Endodermal cell (in vitro differentiated cells): ENCODE results near the gene ADSS1. TPM values are rescaled to one million over a fixed set of nuclear protein-coding genes. Genes with fewer than 3 reads are reported as not detected.

Experiments
- DNase-seq: peaks from one replicate; pipeline ENCODE4 v3.0.0-alpha.2; 2017
- H3K27ac ChIP-seq: 2 replicates; pipeline ENCODE4 v1.5.1; 2013; ENCODE audit warnings: mild to moderate bottlenecking, low read depth, low read length, moderate library complexity
- H3K27me3 ChIP-seq: 2 replicates; pipeline ENCODE4 v1.6.1; 2013; ENCODE audit warnings: mild to moderate bottlenecking, low read length, moderate library complexity; ENCODE audit not compliant: insufficient read depth, control insufficient read depth, poor library complexity, severe bottlenecking
- H3K36me3 ChIP-seq: 2 replicates; pipeline ENCODE4 v1.7.0; 2013; ENCODE audit warnings: mild to moderate bottlenecking, low read length, moderate library complexity; ENCODE audit not compliant: control insufficient read depth, insufficient read depth
- H3K4me1 ChIP-seq: one replicate; pipeline ENCODE4 v1.7.0; 2013; ENCODE audit warnings: low read length; ENCODE audit not compliant: control insufficient read depth, insufficient read depth
- H3K4me3 ChIP-seq: 2 replicates; pipeline ENCODE4 v1.5.1; 2013; ENCODE audit warnings: mild to moderate bottlenecking, low read length, moderate library complexity
- H3K9ac ChIP-seq: 2 replicates; pipeline ENCODE4 v1.6.1; 2013; ENCODE audit warnings: mild to moderate bottlenecking, low read length, moderate library complexity; ENCODE audit not compliant: poor library complexity, severe bottlenecking; ENCODE audit errors: extremely low read depth
- H3K9me3 ChIP-seq: 2 replicates; pipeline ENCODE4 v1.6.1; 2013; ENCODE audit warnings: mild to moderate bottlenecking, low read length, moderate library complexity; ENCODE audit not compliant: control insufficient read depth
- H3K27ac Mint-ChIP-seq: 2 replicates; pipeline ENCODE4 v1.8.0; 2020; ENCODE audit warnings: mixed read lengths
- H3K27me3 Mint-ChIP-seq: 2 replicates; pipeline ENCODE4 v1.8.0; 2021; ENCODE audit warnings: mild to moderate bottlenecking, mixed read lengths; ENCODE audit not compliant: insufficient read depth
- H3K36me3 Mint-ChIP-seq: 2 replicates; pipeline ENCODE4 v1.8.0; 2020; ENCODE audit warnings: low read depth, mixed read lengths
- H3K4me1 Mint-ChIP-seq: 2 replicates; pipeline ENCODE4 v1.8.0; 2020; ENCODE audit warnings: mixed read lengths
- H3K4me3 Mint-ChIP-seq: 2 replicates; pipeline ENCODE4 v1.8.0; 2020; ENCODE audit warnings: mild to moderate bottlenecking, moderate library complexity, mixed read lengths
- H3K9me3 Mint-ChIP-seq: 2 replicates; pipeline ENCODE4 v1.8.0; 2020; ENCODE audit warnings: mild to moderate bottlenecking, mixed read lengths
- WGBS, 2 experiments: methylation state at CpG; one replicate each; pipeline versions ENCODE4 v1.1.5 to v1.1.7; 2013; ENCODE audit warnings: missing lambda C conversion rate in 2 of 2, mixed read lengths in 1 of 2; ENCODE audit not compliant: insufficient coverage in 1 of 2, insufficient read length in 1 of 2; 5-methylcytosine and 5-hydroxymethylcytosine counted together
- total RNA-seq, 2 donors: library from RNA; stranded (reverse); fragmentation: NEBNext Ultra II Directional in 1 of 2; extraction: Animal tissue kit (Norgen Biotek cat#: 25700) in 1 of 2; gene quantifications; 2 replicates in 1 of 2; 3 replicates in 1 of 2; pipeline ENCODE4 v1.2.1, GENCODE V29; 2021
- TF ChIP-seq, protein P1 (sequence below): fragments of 200-600 bp; sonication (generic); conservative IDR thresholded peaks from 2 replicates; pipeline ENCODE4 v1.5.0; 2021; ENCODE audit warnings: antibody characterized with exemption, mild to moderate bottlenecking

ADSS1 gene
- total RNA-seq, 2 donors from 2014 or later, result 15.8 to 31.0 TPM

DNA sequence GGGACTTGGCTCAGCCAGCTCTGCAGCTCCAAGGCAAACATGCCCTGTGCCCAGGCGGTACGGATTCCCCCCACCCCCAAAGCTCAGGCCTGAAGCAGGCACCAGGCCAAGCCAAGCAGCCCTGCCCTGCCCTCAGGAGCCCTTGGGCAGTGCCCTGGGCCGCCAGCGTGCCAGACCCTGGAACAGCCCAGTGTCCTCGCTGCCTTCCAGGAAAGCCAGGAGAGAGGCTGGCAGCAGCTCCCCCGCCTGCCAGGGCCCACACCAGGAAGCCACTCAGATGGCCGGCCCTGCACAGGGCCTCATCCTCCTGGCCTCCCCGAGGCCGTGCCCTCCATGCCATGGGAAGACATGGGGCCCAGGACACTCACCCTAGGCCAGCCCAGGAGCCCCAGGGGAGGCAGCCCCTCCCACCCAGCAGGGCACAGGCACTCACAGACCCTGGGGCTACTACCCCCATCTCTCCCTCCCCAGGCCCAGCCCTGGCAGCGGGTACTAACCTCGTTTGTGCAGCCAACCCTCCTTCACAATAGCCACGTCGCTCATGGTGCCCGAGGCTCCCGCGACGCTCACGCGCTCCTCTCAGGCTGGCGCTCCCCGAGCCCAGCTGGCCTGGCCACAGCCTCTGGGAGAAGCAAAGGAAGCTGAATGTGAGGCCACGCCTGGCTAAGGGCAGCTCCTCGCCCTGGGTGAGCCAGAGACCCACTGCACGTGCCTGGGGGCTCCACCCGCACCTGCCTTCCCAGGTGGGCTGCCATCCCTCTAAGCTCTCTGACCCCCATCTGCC lies 68.3 kb downstream of the ADSS1 start:
- no peaks in the 10 kb centered on the region for H3K9me3 Mint-ChIP-seq
- peaks cover 3% of the 10 kb centered on the region for H3K27me3 Mint-ChIP-seq
- DNase-seq, result no peak
- H3K4me3 Mint-ChIP-seq, result no peak overlapping the region
- H3K4me1 ChIP-seq, result peaks cover 17% of the 10 kb centered on the region
- TF ChIP-seq, protein P1, sequence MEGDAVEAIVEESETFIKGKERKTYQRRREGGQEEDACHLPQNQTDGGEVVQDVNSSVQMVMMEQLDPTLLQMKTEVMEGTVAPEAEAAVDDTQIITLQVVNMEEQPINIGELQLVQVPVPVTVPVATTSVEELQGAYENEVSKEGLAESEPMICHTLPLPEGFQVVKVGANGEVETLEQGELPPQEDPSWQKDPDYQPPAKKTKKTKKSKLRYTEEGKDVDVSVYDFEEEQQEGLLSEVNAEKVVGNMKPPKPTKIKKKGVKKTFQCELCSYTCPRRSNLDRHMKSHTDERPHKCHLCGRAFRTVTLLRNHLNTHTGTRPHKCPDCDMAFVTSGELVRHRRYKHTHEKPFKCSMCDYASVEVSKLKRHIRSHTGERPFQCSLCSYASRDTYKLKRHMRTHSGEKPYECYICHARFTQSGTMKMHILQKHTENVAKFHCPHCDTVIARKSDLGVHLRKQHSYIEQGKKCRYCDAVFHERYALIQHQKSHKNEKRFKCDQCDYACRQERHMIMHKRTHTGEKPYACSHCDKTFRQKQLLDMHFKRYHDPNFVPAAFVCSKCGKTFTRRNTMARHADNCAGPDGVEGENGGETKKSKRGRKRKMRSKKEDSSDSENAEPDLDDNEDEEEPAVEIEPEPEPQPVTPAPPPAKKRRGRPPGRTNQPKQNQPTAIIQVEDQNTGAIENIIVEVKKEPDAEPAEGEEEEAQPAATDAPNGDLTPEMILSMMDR, result no peak
- H3K27ac Mint-ChIP-seq, result no peak overlapping the region
- H3K9me3 ChIP-seq, result no peaks in the 10 kb centered on the region
- H3K27ac ChIP-seq, result no peak overlapping the region
- H3K36me3 Mint-ChIP-seq, result peaks cover 10% of the 10 kb centered on the region
- no peak overlapping the region for H3K4me3 ChIP-seq
- peaks cover 21% of the 10 kb centered on the region for H3K4me1 Mint-ChIP-seq
- peaks cover 4% of the 10 kb centered on the region for H3K36me3 ChIP-seq
- no peaks in the 10 kb centered on the region for H3K27me3 ChIP-seq
- no peak overlapping the region for H3K9ac ChIP-seq
- WGBS, 2 experiments, result 96 to 98% methylated on average over 20 to 25 of the region's 25 CpGs

GRCh38 chr14:104792945-104793702 lies 69.1 kb downstream of the ADSS1 start:
- Mint-ChIP-seq H3K27ac (peak overlapping the region; percentile 74), H3K36me3 (peaks cover 10% of the 10 kb centered on the region)
- TF ChIP-seq, protein P1, result peak; percentile 59

GRCh38 chr14:104793703-104793959 lies 69.6 kb downstream of the ADSS1 start:
- 40 to 88% methylated on average over 1 to 2 of the region's 2 CpGs for WGBS, 2 experiments
- Histone ChIP-seq H3K27ac (no peak overlapping the region), H3K9ac (peak overlapping the region; percentile 12), H3K4me1 (peaks cover 17% of the 10 kb centered on the region), H3K9me3 (no peaks in the 10 kb centered on the region), H3K36me3 (peaks cover 4% of the 10 kb centered on the region), H3K27me3 (no peaks in the 10 kb centered on the region), H3K4me3 (peak overlapping the region; percentile 87)
- TF ChIP-seq, protein P1, result no peak
- H3K27ac Mint-ChIP-seq, result peak overlapping the region; percentile 74
- H3K27me3 Mint-ChIP-seq, result peaks cover 15% of the 10 kb centered on the region
- peaks cover 10% of the 10 kb centered on the region for H3K36me3 Mint-ChIP-seq
- no peak for DNase-seq
- H3K4me1 Mint-ChIP-seq, result peaks cover 21% of the 10 kb centered on the region
- no peaks in the 10 kb centered on the region for H3K9me3 Mint-ChIP-seq
- H3K4me3 Mint-ChIP-seq, result peak overlapping the region; percentile 76

More at GRCh38 chr14:104792945-104793702, 69.1 kb downstream of the ADSS1 start:
- H3K4me3 Mint-ChIP-seq, result peak overlapping the region; percentile 76
- H3K27me3 Mint-ChIP-seq, result peaks cover 10% of the 10 kb centered on the region
- Histone ChIP-seq H3K36me3 (peaks cover 4% of the 10 kb centered on the region), H3K27ac (no peak overlapping the region), H3K9me3 (no peaks in the 10 kb centered on the region), H3K4me1 (peaks cover 17% of the 10 kb centered on the region), H3K27me3 (no peaks in the 10 kb centered on the region), H3K4me3 (peak overlapping the region; percentile 87), H3K9ac (peak overlapping the region; percentile 12)
- DNase-seq, result peak; percentile 85
- H3K4me1 Mint-ChIP-seq, result peaks cover 21% of the 10 kb centered on the region
- 88 to 91% methylated on average over 13 to 16 of the region's 16 CpGs for WGBS, 2 experiments
- H3K9me3 Mint-ChIP-seq, result no peaks in the 10 kb centered on the region
